Stimulated activated CD8-positive, alpha-beta memory T cell treated with anti-CD3 and anti-CD28 coated beads, Interleukin-7, amount 100 ng/mL, for 24 hours (primary cell): ENCODE results near the gene FGL2.
A peak's percentile ranks its signal among the peaks of the same experiment; 100 is the strongest.
"Not testable (repeated sequence)": the region's sequence is repeated elsewhere in the genome, so short reads cannot be mapped to it uniquely, and the experiment has no call there.

Source experiments
- DNase-seq: peaks from one replicate; pipeline ENCODE4 v3.0.0-alpha.2; 2020; ENCODE audit warnings: low read depth

Gene FGL2

GRCh38 chr7:77199013-77199966 lies at the start of gene FGL2:
FGL2 (minus strand) TSS chr7:77199819; CDS start chr7:77199793, 26 bp downstream.
- no peak for DNase-seq

GRCh38 chr7:77248154-77248553 lies 48.5 kb upstream of the FGL2 start:
- no peak for DNase-seq

- peak; percentile 89 for DNase-seq
These were observed 47.7 kb upstream of the FGL2 start for GRCh38 chr7:77247206-77247850.

GRCh38 chr7:77246026-77246640 lies 46.5 kb upstream of the FGL2 start:
- no peak for DNase-seq

GRCh38 chr7:77245015-77245755 lies 45.6 kb upstream of the FGL2 start:
- no peak for DNase-seq

GRCh38 chr7:77244222-77244934 lies 44.8 kb upstream of the FGL2 start:
- DNase-seq, result no peak

- no peak for DNase-seq
These were observed 42.9 kb upstream of the FGL2 start for GRCh38 chr7:77242554-77242953.

GRCh38 chr7:77242068-77242467 lies 42.4 kb upstream of the FGL2 start:
- DNase-seq, result no peak

GRCh38 chr7:77239471-77239870 lies 39.9 kb upstream of the FGL2 start:
- DNase-seq, result no peak

- no peak for DNase-seq
These were observed 39.1 kb upstream of the FGL2 start for GRCh38 chr7:77238703-77239136.

GRCh38 chr7:77235276-77235675 lies 35.7 kb upstream of the FGL2 start:
- DNase-seq, result no peak

GRCh38 chr7:77232467-77232866 lies 32.8 kb upstream of the FGL2 start:
- no peak for DNase-seq

GRCh38 chr7:77228795-77229194 lies 29.2 kb upstream of the FGL2 start:
- not testable (repeated sequence) for DNase-seq

- DNase-seq, result no peak
These were observed 26.8 kb upstream of the FGL2 start for GRCh38 chr7:77226357-77226839.

- DNase-seq, result no peak
These were observed 23.6 kb upstream of the FGL2 start for GRCh38 chr7:77223261-77223660.

GRCh38 chr7:77222819-77223218 lies 23.2 kb upstream of the FGL2 start:
- DNase-seq, result no peak

GRCh38 chr7:77222065-77222464 lies 22.4 kb upstream of the FGL2 start:
- DNase-seq, result no peak

- not testable (repeated sequence) for DNase-seq
These were observed 20.2 kb upstream of the FGL2 start for GRCh38 chr7:77219701-77220331.

- DNase-seq, result no peak
These were observed 18.0 kb upstream of the FGL2 start for GRCh38 chr7:77217474-77218185.
